SK-N-SH (cell line): ENCODE results near the gene USP46. TPM values are rescaled to one million over a fixed set of nuclear protein-coding genes. Genes with fewer than 3 reads are reported as not detected.

ENCODE experiments used
- CTCF ChIA-PET: fragments of 300-600, 350-600 bp; formaldehyde crosslinking; extraction: SDS; loops from one replicate; lab custom pipeline; 2021; lab: Yijun Ruan, JAX
- POLR2A ChIA-PET: fragments of 350-600 bp; sonication (Branson Sonifier 250); formaldehyde crosslinking; extraction: SDS; loops from one replicate; lab custom pipeline; 2020; ENCODE audit warnings: antibody characterized with exemption, inconsistent platforms; lab: Yijun Ruan, JAX
- DNase-seq: peaks from one replicate; pipeline ENCODE4 v3.0.0; 2012
- H2AFZ ChIP-seq: fragments of 200-600 bp; sonication (generic); 2 replicates; pipeline ENCODE4 v1.8.1; 2016; ENCODE audit warnings: antibody characterized with exemption, mild to moderate bottlenecking, low read depth
- H3F3A ChIP-seq: fragments of 200-600 bp; sonication (generic); replicated peaks from 2 replicates; pipeline ENCODE3; 2016; ENCODE audit warnings: antibody characterized with exemption, mild to moderate bottlenecking; ENCODE audit not compliant: insufficient read depth
- H3K27ac ChIP-seq, 2 experiments: fragments of 200-500 bp in 1 of 2; fragments of 200-600 bp in 1 of 2; sonication (Bioruptor generic) in 1 of 2; sonication (generic), shearing (Covaris generic) in 1 of 2; 2 replicates each; pipeline versions ENCODE4 v1.5.1 to v1.6.1; 2014 to 2016; ENCODE audit warnings: low read depth in 2 of 2, inconsistent platforms in 1 of 2, low read length in 1 of 2, mild to moderate bottlenecking in 1 of 2, mixed read lengths in 1 of 2
- H3K27me3 ChIP-seq: fragments of 200-600 bp; sonication (generic), shearing (Covaris generic); 2 replicates; pipeline ENCODE4 v1.6.1; 2016; ENCODE audit warnings: mixed run types; ENCODE audit not compliant: insufficient read depth
- H3K36me3 ChIP-seq, 2 experiments: fragments of 200-500 bp in 1 of 2; fragments of 200-600 bp in 1 of 2; sonication (Bioruptor generic) in 1 of 2; sonication (generic) in 1 of 2; replicated peaks in 1 of 2; 2 replicates each; pipeline versions ENCODE3 to v1.5.1; 2014 to 2016; ENCODE audit warnings: low read length in 1 of 2, mild to moderate bottlenecking in 1 of 2; ENCODE audit not compliant: insufficient read depth in 2 of 2, control insufficient read depth in 1 of 2
- H3K4me1 ChIP-seq, 2 experiments: fragments of 200-500 bp in 1 of 2; fragments of 200-600 bp in 1 of 2; sonication (Bioruptor generic) in 1 of 2; sonication (generic), shearing (Covaris generic) in 1 of 2; 2 replicates each; pipeline versions ENCODE4 v1.5.1 to v1.6.1; 2014 to 2016; ENCODE audit warnings: low read depth in 1 of 2, low read length in 1 of 2, mixed run types in 1 of 2; ENCODE audit not compliant: insufficient read depth in 2 of 2, control insufficient read depth in 1 of 2
- H3K4me2 ChIP-seq: fragments of 200-600 bp; sonication (generic), shearing (Covaris generic); 2 replicates; pipeline ENCODE4 v1.6.1; 2017; ENCODE audit warnings: mixed run types
- H3K4me3 ChIP-seq, 2 experiments: fragments of 200-500 bp in 1 of 2; fragments of 200-600 bp in 1 of 2; sonication (Bioruptor generic) in 1 of 2; sonication (generic), shearing (Covaris generic) in 1 of 2; 2 replicates each; pipeline versions ENCODE4 v1.5.1 to v1.8.1; 2014 to 2016; ENCODE audit warnings: low read depth in 2 of 2, inconsistent platforms in 1 of 2, low read length in 1 of 2, mild to moderate bottlenecking in 1 of 2, mixed read lengths in 1 of 2, moderate library complexity in 1 of 2
- H3K79me2 ChIP-seq: fragments of 200-600 bp; sonication (generic); 2 replicates; pipeline ENCODE4 v1.8.1; 2017; ENCODE audit warnings: mild to moderate bottlenecking; ENCODE audit not compliant: insufficient read depth
- H3K9ac ChIP-seq: fragments of 200-600 bp; sonication (generic); 2 replicates; pipeline ENCODE4 v1.6.1; 2017; ENCODE audit warnings: mixed run types
- H3K9me2 ChIP-seq: fragments of 200-600 bp; sonication (generic); 2 replicates; pipeline ENCODE4 v1.6.1; 2017; ENCODE audit warnings: mixed run types
- H3K9me3 ChIP-seq: fragments of 200-600 bp; sonication (generic); 2 replicates; pipeline ENCODE4 v1.6.1; 2017; ENCODE audit warnings: mixed run types, mild to moderate bottlenecking, moderate library complexity
- H4K20me1 ChIP-seq: fragments of 200-600 bp; sonication (generic); 2 replicates; pipeline ENCODE4 v1.6.1; 2017; ENCODE audit warnings: mild to moderate bottlenecking, mixed run types; ENCODE audit not compliant: insufficient read depth
- CHD2 ChIP-seq: fragments of 150-350 bp; IDR thresholded peaks from 2 replicates; pipeline ENCODE4 v1.6.1; 2018; ENCODE audit warnings: low read length; ENCODE audit not compliant: partially characterized antibody
- ELF1 ChIP-seq: IDR thresholded peaks from 2 replicates; pipeline ENCODE4 v1.4.0; 2012
- EZH2phosphoT487 ChIP-seq: fragments of 200-600 bp; sonication (generic); IDR thresholded peaks from 2 replicates; pipeline ENCODE4 v1.6.1; 2017; ENCODE audit warnings: low read depth, mixed run types, mild to moderate bottlenecking, antibody characterized with exemption, moderate library complexity, borderline replicate concordance
- FOSL2 ChIP-seq: IDR thresholded peaks from 2 replicates; pipeline ENCODE4 v1.4.0; 2012; ENCODE audit warnings: low read depth, mild to moderate bottlenecking, moderate library complexity, borderline replicate concordance
- FOXJ3 ChIP-seq: sonication (generic); formaldehyde crosslinking; IDR thresholded peaks from 2 replicates; pipeline ENCODE4 v1.5.1; 2020; ENCODE audit warnings: mild to moderate bottlenecking, missing genetic modification reagents
- GABPA ChIP-seq: IDR thresholded peaks from 2 replicates; pipeline ENCODE4 v1.4.0; 2012; ENCODE audit warnings: low read depth, mild to moderate bottlenecking
- GATA2 ChIP-seq: sonication (generic); formaldehyde crosslinking; IDR thresholded peaks from 2 replicates; pipeline ENCODE4 v1.5.0; 2020; ENCODE audit warnings: mild to moderate bottlenecking, missing genetic modification reagents
- IRF3 ChIP-seq: fragments of 150-350 bp; IDR thresholded peaks from 2 replicates; pipeline ENCODE4 v1.6.1; 2016; ENCODE audit warnings: mild to moderate bottlenecking, low read depth, low read length
- JUND ChIP-seq: IDR thresholded peaks from 2 replicates; pipeline ENCODE4 v1.4.0; 2012
- MAX ChIP-seq: IDR thresholded peaks from 2 replicates; pipeline ENCODE4 v1.4.0; 2012; ENCODE audit warnings: low read depth
- NFIC ChIP-seq: IDR thresholded peaks from 2 replicates; pipeline ENCODE4 v1.4.0; 2012; ENCODE audit warnings: borderline replicate concordance
- POLR2AphosphoS5 ChIP-seq: IDR thresholded peaks from 2 replicates; pipeline ENCODE4 v1.6.1; 2012; ENCODE audit warnings: low read depth, low read length
- RAD21 ChIP-seq: IDR thresholded peaks from 2 replicates; pipeline ENCODE4 v1.6.1; 2012; ENCODE audit warnings: mild to moderate bottlenecking, low read length
- REST ChIP-seq: IDR thresholded peaks from 2 replicates; pipeline ENCODE4 v1.6.1; 2012; ENCODE audit warnings: mild to moderate bottlenecking, low read depth, low read length, moderate library complexity
- RXRA ChIP-seq: IDR thresholded peaks from 2 replicates; pipeline ENCODE4 v1.4.0; 2012; ENCODE audit warnings: low read depth, mild to moderate bottlenecking, borderline replicate concordance
- SIN3A ChIP-seq: IDR thresholded peaks from 2 replicates; pipeline ENCODE4 v1.6.1; 2012; ENCODE audit warnings: low read depth, mild to moderate bottlenecking, low read length, moderate library complexity, borderline replicate concordance
- SMC3 ChIP-seq: IDR thresholded peaks from 2 replicates; pipeline ENCODE4 v1.6.1; 2012; ENCODE audit warnings: low read depth, low read length, improper control_type of control experiment
- TAF1 ChIP-seq: IDR thresholded peaks from 2 replicates; pipeline ENCODE4 v1.6.1; 2012; ENCODE audit warnings: low read depth, mild to moderate bottlenecking, low read length, moderate library complexity, borderline replicate concordance
- ZBTB33 ChIP-seq: IDR thresholded peaks from 2 replicates; pipeline ENCODE4 v1.4.0; 2012; ENCODE audit warnings: low read depth, borderline replicate concordance
- WGBS: methylation state at CpG from one replicate; pipeline ENCODE4 v1.1.6; 2017; ENCODE audit warnings: low lambda C conversion rate; 5-methylcytosine and 5-hydroxymethylcytosine counted together
- polyA plus RNA-seq, 3 experiments: library from polyadenylated mRNA; depleted of rRNA; stranded (reverse); fragments of >200 nt; gene quantifications; 2 replicates each; pipeline ENCODE4 v1.2.3, GENCODE V29; 2012

The USP46 gene
- polyA plus RNA-seq, 1 of the 3 experiments (the other 2 are of a cell fraction): 4.5 TPM

DNA sequence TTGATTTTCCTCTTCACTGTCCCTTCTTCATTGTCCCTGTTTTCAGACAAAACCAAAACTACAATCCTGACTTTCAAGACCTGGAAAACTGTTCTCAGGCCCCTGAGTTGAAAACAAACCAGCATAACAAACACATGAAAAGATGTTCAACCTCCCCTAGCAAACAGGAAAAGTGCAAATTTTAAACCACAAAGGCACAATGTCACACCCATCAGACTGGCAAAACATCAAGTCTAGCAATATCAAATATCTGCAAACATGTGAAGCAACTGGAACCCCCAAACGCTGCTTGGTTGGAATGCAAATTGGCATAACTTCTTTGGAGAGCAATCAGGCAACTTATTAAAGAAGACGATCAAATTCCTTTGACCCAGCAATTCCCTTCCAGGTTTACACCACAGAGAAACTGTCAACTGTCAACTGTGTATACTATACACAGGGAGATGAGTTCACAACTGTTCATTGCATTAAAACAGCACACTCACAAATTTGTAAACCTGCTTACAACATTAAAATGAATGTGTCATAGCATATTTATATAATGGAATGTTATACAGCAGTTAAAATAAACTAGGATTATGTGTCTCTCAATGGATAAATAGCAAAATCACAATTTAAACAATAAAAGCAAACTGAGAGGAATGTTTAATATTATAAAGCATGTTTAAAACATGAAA, 7.0 kb downstream of the USP46 start:
- TF ChIP-seq CHD2: no peak
- TF ChIP-seq SMC3: no peak
- no peak for TF ChIP-seq FOXJ3 (CRISPR knock-in tag)
- TF ChIP-seq JUND: no peak
- no peak for TF ChIP-seq SIN3A
- no peak for TF ChIP-seq EZH2phosphoT487
- no peak for TF ChIP-seq ELF1
- no peak for TF ChIP-seq REST
- no peak for TF ChIP-seq FOSL2
- no peak for TF ChIP-seq ZBTB33
- no peak for TF ChIP-seq TAF1
- TF ChIP-seq RAD21: no peak
- no peak for TF ChIP-seq RXRA
- no peak for TF ChIP-seq POLR2AphosphoS5
- TF ChIP-seq MAX: no peak
- TF ChIP-seq NFIC: no peak
- TF ChIP-seq IRF3: no peak
- TF ChIP-seq GATA2 (CRISPR knock-in tag): no peak
- TF ChIP-seq GABPA: no peak
- no peak overlapping the region for H3K9ac ChIP-seq
- ChIA-PET POLR2A (no interaction called here), CTCF (no interaction called here)
- peaks cover 6% of the 10 kb centered on the region; the same call in 1 of the 2 replicates for H4K20me1 ChIP-seq
- H3K4me1 ChIP-seq: no peaks in the 10 kb centered on the region
- 95% methylated on average over 2 of the region's 2 CpGs for WGBS
- H3K27ac ChIP-seq: no peak overlapping the region
- H3K36me3 ChIP-seq: peaks cover 0 to 7% of the 10 kb centered on the region in 2 experiments
- H3K9me3 ChIP-seq: no peaks in the 10 kb centered on the region
- no peak overlapping the region for H3K4me3 ChIP-seq
- peaks cover 34% of the 10 kb centered on the region for H3K79me2 ChIP-seq
- no peak overlapping the region for H3K4me2 ChIP-seq
- DNase-seq: no peak
- no peaks in the 10 kb centered on the region for H3K27me3 ChIP-seq
- no peaks in the 10 kb centered on the region for H3K9me2 ChIP-seq
- no peak overlapping the region for H2AFZ ChIP-seq
- no peaks in the 10 kb centered on the region for H3F3A ChIP-seq
